ENCODE results near the gene GOLPH3L. TPM values are rescaled to one million over a fixed set of nuclear protein-coding genes. Genes with fewer than 3 reads are reported as not detected.
"Not testable (repeated sequence)": the region's sequence is repeated elsewhere in the genome, so short reads cannot be mapped to it uniquely, and the experiment has no call there.

GOLPH3L gene
- total and polyA plus RNA-seq, 2 donors (not counting 1 experiment from before 2014, with no cell fraction given) = 7.4 to 25.3 TPM

- H3K4me1 ChIP-seq (ENCODE audit: control insufficient read depth in 2 of 2, insufficient read depth in 2 of 2, low read length in 2 of 2) = peaks cover 10 to 12% of the 10 kb centered on the region in 2 donors
- no peak overlapping the region for H3K9ac ChIP-seq (ENCODE audit: low read length)
- H3K4me1 Mint-ChIP-seq = peaks cover 9% of the 10 kb centered on the region
- H3K27ac ChIP-seq (ENCODE audit: low read length in 2 of 2) = no peak overlapping the region
- CTCF ChIA-PET = interaction anchor here (0.7 to 3.7 kb wide), 4 partner anchors 15 to 115 kb away, joined by 3 to 15 read pairs (median 4); no protein-coding TSS in a partner anchor
- H3K4me2 ChIP-seq (replicated peaks; ENCODE audit: low read depth, low read length, poor library complexity, severe bottlenecking) = no peak overlapping the region
- peaks cover under 1% of the 10 kb centered on the region for H4K20me1 ChIP-seq (ENCODE audit: control insufficient read depth, insufficient read depth, low read length, poor library complexity, severe bottlenecking)
- ATAC-seq (ENCODE audit: low read depth) = no peak
- H3K36me3 ChIP-seq (replicated peaks in 1 of 2; ENCODE audit: control extremely low read depth in 1 of 2, control insufficient read depth in 1 of 2, extremely low read depth in 1 of 2, insufficient read depth in 2 of 2, low read length in 1 of 2) = no peaks in the 10 kb centered on the region
- no peak overlapping the region for H3K27ac Mint-ChIP-seq
- POLR2A ChIA-PET = interaction anchor here (0.7 to 1.1 kb wide), 2 partner anchors 9 to 21 kb away, joined by 3 to 8 read pairs; no protein-coding TSS in a partner anchor
- no CpG with 5 or more reads among the region's 7 CpGs for WGBS (ENCODE audit: insufficient coverage)
- intact Hi-C loops (cut with micrococcal nuclease) = no loop called here
- H3K4me3 ChIP-seq (ENCODE audit: control extremely low read depth in 1 of 5, extremely low read depth in 1 of 5, insufficient read depth in 1 of 5, low read depth in 2 of 5, low read length in 4 of 5) = no peak overlapping the region
- DNase-seq = no peak
- no peak overlapping the region for H3K4me3 Mint-ChIP-seq
- H3K79me2 ChIP-seq (ENCODE audit: control insufficient read depth, insufficient read depth, low read length) = peaks cover 23% of the 10 kb centered on the region
- no peaks in the 10 kb centered on the region for H3K27me3 Mint-ChIP-seq
- H3K27me3 ChIP-seq (replicated peaks in 1 of 4; ENCODE audit: control extremely low read depth in 1 of 4, control insufficient read depth in 3 of 4, insufficient read depth in 4 of 4, low read length in 3 of 4) = no peaks in the 10 kb centered on the region
- no peak overlapping the region for H2AFZ ChIP-seq (ENCODE audit: insufficient read depth, low read depth, low read length, poor library complexity, severe bottlenecking)
- TF ChIP-seq EZH2 (IDR thresholded peaks at IDR 0.05; ENCODE audit: borderline replicate concordance, insufficient read depth, low read depth, low read length, poor library complexity, severe bottlenecking) (no peak), CTCF (IDR thresholded peaks at IDR 0.05) (no peak)
- H3K9me3 Mint-ChIP-seq (ENCODE audit: insufficient read depth) = no peaks in the 10 kb centered on the region
- no peaks in the 10 kb centered on the region for H3K9me3 ChIP-seq (ENCODE audit: control extremely low read depth in 1 of 3, control insufficient read depth in 2 of 3, insufficient read depth in 1 of 3, low read length in 2 of 3)
Observed at GRCh38 chr1:150606463-150607142, 90.4 kb downstream of the GOLPH3L start.

DNA sequence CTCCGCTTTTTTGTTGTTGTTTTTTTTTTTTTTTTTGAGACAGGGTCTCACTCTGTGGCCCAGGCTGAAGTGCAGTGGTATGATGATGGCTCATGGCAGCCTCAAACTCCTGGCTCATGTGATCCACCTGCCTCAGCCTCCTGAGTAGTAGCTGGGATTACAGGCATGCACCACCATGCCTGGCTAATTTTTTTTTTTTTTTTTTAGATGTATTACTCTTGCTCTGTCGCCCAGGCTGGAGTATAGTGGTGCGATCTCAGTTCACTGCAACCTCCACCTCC lies 91.6 kb downstream of the GOLPH3L start:
- H3K4me1 ChIP-seq (ENCODE audit: control insufficient read depth in 2 of 2, insufficient read depth in 2 of 2, low read length in 2 of 2); H2AFZ ChIP-seq (ENCODE audit: insufficient read depth, low read depth, low read length, poor library complexity, severe bottlenecking); H3K4me3 ChIP-seq (ENCODE audit: control extremely low read depth in 1 of 5, extremely low read depth in 1 of 5, insufficient read depth in 1 of 5, low read depth in 2 of 5, low read length in 4 of 5); H3K27ac ChIP-seq (ENCODE audit: low read length in 2 of 2); H3K4me2 ChIP-seq (replicated peaks; ENCODE audit: low read depth, low read length, poor library complexity, severe bottlenecking); H3K27me3 Mint-ChIP-seq; H3K9ac ChIP-seq (ENCODE audit: low read length); H3K27ac Mint-ChIP-seq; intact Hi-C loops (cut with micrococcal nuclease); ATAC-seq (ENCODE audit: low read depth); H3K4me1 Mint-ChIP-seq; H3K36me3 ChIP-seq (replicated peaks in 1 of 2; ENCODE audit: control extremely low read depth in 1 of 2, control insufficient read depth in 1 of 2, extremely low read depth in 1 of 2, insufficient read depth in 2 of 2, low read length in 1 of 2); H3K9me3 Mint-ChIP-seq (ENCODE audit: insufficient read depth); H3K27me3 ChIP-seq (replicated peaks in 1 of 4; ENCODE audit: control extremely low read depth in 1 of 4, control insufficient read depth in 3 of 4, insufficient read depth in 4 of 4, low read length in 3 of 4); H4K20me1 ChIP-seq (ENCODE audit: control insufficient read depth, insufficient read depth, low read length, poor library complexity, severe bottlenecking); DNase-seq; H3K9me3 ChIP-seq (ENCODE audit: control extremely low read depth in 1 of 3, control insufficient read depth in 2 of 3, insufficient read depth in 1 of 3, low read length in 2 of 3); H3K4me3 Mint-ChIP-seq: not testable (repeated sequence)
- POLR2A ChIA-PET = interaction anchor here (0.6 to 1.1 kb wide), 2 partner anchors 10 to 100 kb away, joined by 3 to 8 read pairs; no protein-coding TSS in a partner anchor
- no CpG with 5 or more reads among the region's 3 CpGs for WGBS (ENCODE audit: insufficient coverage)
- CTCF ChIA-PET = interaction anchor here (3.7 kb wide), 1 partner anchor 16 kb away, joined by 15 read pairs; no protein-coding TSS in a partner anchor
- H3K79me2 ChIP-seq (ENCODE audit: control insufficient read depth, insufficient read depth, low read length) = peaks cover 15% of the 10 kb centered on the region
